BLaER1 (cell line): ENCODE results near the gene C1QTNF4.
A peak's percentile ranks its signal among the peaks of the same experiment; 100 is the strongest.

Experiments used
- H3K27ac ChIP-seq: shearing (Covaris generic); formaldehyde crosslinking; 2 replicates; pipeline ENCODE4 v1.8.1; 2022
- H3K27me3 ChIP-seq: shearing (Covaris generic); formaldehyde crosslinking; 2 replicates; pipeline ENCODE4 v1.8.1; 2022
- H3K36me3 ChIP-seq: shearing (Covaris generic); formaldehyde crosslinking; 2 replicates; pipeline ENCODE4 v1.8.1; 2022
- H3K4me1 ChIP-seq: shearing (Covaris generic); formaldehyde crosslinking; 2 replicates; pipeline ENCODE4 v1.8.1; 2022
- H3K4me2 ChIP-seq: shearing (Covaris generic); formaldehyde crosslinking; 2 replicates; pipeline ENCODE4 v1.8.1; 2022
- H3K4me3 ChIP-seq: shearing (Covaris generic); formaldehyde crosslinking; 2 replicates; pipeline ENCODE4 v1.8.1; 2022
- H3K9ac ChIP-seq: shearing (Covaris generic); formaldehyde crosslinking; 2 replicates; pipeline ENCODE4 v1.8.1; 2022
- H3K9me3 ChIP-seq: shearing (Covaris generic); formaldehyde crosslinking; 2 replicates; pipeline ENCODE4 v1.8.1; 2022
- H4K20me1 ChIP-seq: shearing (Covaris generic); formaldehyde crosslinking; 2 replicates; pipeline ENCODE4 v1.8.1; 2022
- Cebpa-rat ChIP-seq: shearing (Covaris generic); IDR thresholded peaks from 2 replicates; pipeline ENCODE4 v1.8.1; 2022

Gene C1QTNF4

GRCh38 chr11:47587723-47588326 lies 6.4 kb downstream of the C1QTNF4 start:
- Histone ChIP-seq H3K27ac (peak overlapping the region; percentile 44), H3K9ac (peak overlapping the region; percentile 36; the same call in 1 of the 2 replicates), H3K4me3 (no peak overlapping the region), H3K4me1 (peaks cover 43% of the 10 kb centered on the region), H3K27me3 (peaks cover 12% of the 10 kb centered on the region), H3K4me2 (peak overlapping the region; percentile 25; the same call in 1 of the 2 replicates), H3K36me3 (peaks cover 55% of the 10 kb centered on the region), H3K9me3 (no peaks in the 10 kb centered on the region), H4K20me1 (no peaks in the 10 kb centered on the region)
- no peak for TF ChIP-seq Cebpa-rat

- H4K20me1 ChIP-seq: no peaks in the 10 kb centered on the region
- no peaks in the 10 kb centered on the region for H3K9me3 ChIP-seq
- no peak for TF ChIP-seq Cebpa-rat
- peaks cover 36% of the 10 kb centered on the region for H3K4me1 ChIP-seq
- peaks cover 61% of the 10 kb centered on the region for H3K36me3 ChIP-seq
- no peak overlapping the region for H3K9ac ChIP-seq
- peak overlapping the region; percentile 44; the same call in 1 of the 2 replicates for H3K27ac ChIP-seq
- H3K4me2 ChIP-seq: peak overlapping the region; percentile 25; the same call in 1 of the 2 replicates
- no peak overlapping the region for H3K4me3 ChIP-seq
- peaks cover 5% of the 10 kb centered on the region for H3K27me3 ChIP-seq
Measured at GRCh38 chr11:47587039-47587716, 7.0 kb downstream of the C1QTNF4 start.

GRCh38 chr11:47586098-47586855 lies 7.9 kb downstream of the C1QTNF4 start, which contains the start of gene FAM180B:
Gene FAM180B, plus strand, starts transcription at chr11:47586678. Its CDS starts 91 bp downstream, at chr11:47586769.
- no peak for TF ChIP-seq Cebpa-rat
- peaks cover 70% of the 10 kb centered on the region for H3K36me3 ChIP-seq
- H3K9ac ChIP-seq: no peak within 1 kb of the TSS

GRCh38 chr11:47583844-47584243 lies 10.4 kb downstream of the C1QTNF4 start:
- H3K9me3 ChIP-seq: no peaks in the 10 kb centered on the region
- H3K27me3 ChIP-seq: no peaks in the 10 kb centered on the region
- no peak overlapping the region for H3K27ac ChIP-seq
- H3K9ac ChIP-seq: no peak overlapping the region
- peaks cover 67% of the 10 kb centered on the region for H3K36me3 ChIP-seq
- peaks cover 29% of the 10 kb centered on the region for H3K4me1 ChIP-seq
- no peak overlapping the region for H3K4me2 ChIP-seq
- no peaks in the 10 kb centered on the region for H4K20me1 ChIP-seq
- no peak overlapping the region for H3K4me3 ChIP-seq
- no peak for TF ChIP-seq Cebpa-rat

More at GRCh38 chr11:47586098-47586855, 7.9 kb downstream of the C1QTNF4 start, which contains the start of gene FAM180B:
- Histone ChIP-seq H3K27ac (peak within 1 kb of the TSS; percentile 44), H3K9me3 (no peaks in the 10 kb centered on the region), H4K20me1 (no peaks in the 10 kb centered on the region), H3K4me1 (peaks cover 27% of the 10 kb centered on the region), H3K4me2 (peak within 1 kb of the TSS; percentile 25; the same call in 1 of the 2 replicates), H3K27me3 (no peaks in the 10 kb centered on the region), H3K4me3 (no peak within 1 kb of the TSS)

- Histone ChIP-seq H3K27ac (peak within 1 kb of the TSS; percentile 86), H4K20me1 (peaks cover 21% of the 10 kb centered on the region), H3K36me3 (peaks cover 78% of the 10 kb centered on the region), H3K9me3 (no peaks in the 10 kb centered on the region), H3K4me1 (peaks cover 35% of the 10 kb centered on the region), H3K4me3 (peak within 1 kb of the TSS; percentile 81), H3K4me2 (peak within 1 kb of the TSS; percentile 94), H3K9ac (peak within 1 kb of the TSS; percentile 88), H3K27me3 (no peaks in the 10 kb centered on the region)
- TF ChIP-seq Cebpa-rat: no peak
Measured at GRCh38 chr11:47578524-47579494, 15.4 kb downstream of the C1QTNF4 start, which contains the start of the genes KBTBD4 and NDUFS3. Gene KBTBD4, minus strand, starts transcription at chr11:47578970. Its CDS starts 19 bp downstream, at chr11:47578951. Gene NDUFS3, plus strand, starts transcription at chr11:47579074. Its CDS starts 18 bp downstream, at chr11:47579092.

- H4K20me1 ChIP-seq: peaks cover 33% of the 10 kb centered on the region
- no peaks in the 10 kb centered on the region for H3K27me3 ChIP-seq
- H3K9ac ChIP-seq: peak overlapping the region; percentile 88
- peak overlapping the region; percentile 81 for H3K4me3 ChIP-seq
- peak overlapping the region; percentile 94 for H3K4me2 ChIP-seq
- TF ChIP-seq Cebpa-rat: no peak
- H3K36me3 ChIP-seq: peaks cover 78% of the 10 kb centered on the region
- H3K4me1 ChIP-seq: peaks cover 35% of the 10 kb centered on the region
- H3K9me3 ChIP-seq: no peaks in the 10 kb centered on the region
- 0 out of 2 replicates have a peak overlapping the region, but pooled peaks have one; percentile 86 for H3K27ac ChIP-seq
Measured at GRCh38 chr11:47577460-47578041, 16.7 kb downstream of the C1QTNF4 start.

- Histone ChIP-seq H3K36me3 (peaks cover 96% of the 10 kb centered on the region), H3K4me3 (no peak overlapping the region), H3K9me3 (no peaks in the 10 kb centered on the region), H3K4me2 (no peak overlapping the region), H3K27me3 (no peaks in the 10 kb centered on the region), H3K9ac (no peak overlapping the region), H3K27ac (no peak overlapping the region), H4K20me1 (peaks cover 65% of the 10 kb centered on the region), H3K4me1 (peaks cover 21% of the 10 kb centered on the region)
- no peak for TF ChIP-seq Cebpa-rat
Measured at GRCh38 chr11:47573321-47573720, 20.9 kb downstream of the C1QTNF4 start.

- peaks cover 98% of the 10 kb centered on the region for H3K36me3 ChIP-seq
- H3K27me3 ChIP-seq: no peaks in the 10 kb centered on the region
- H3K27ac ChIP-seq: no peak overlapping the region
- H3K4me2 ChIP-seq: no peak overlapping the region
- peaks cover 61% of the 10 kb centered on the region for H4K20me1 ChIP-seq
- peaks cover 16% of the 10 kb centered on the region for H3K4me1 ChIP-seq
- H3K9ac ChIP-seq: no peak overlapping the region
- no peak overlapping the region for H3K4me3 ChIP-seq
- no peak for TF ChIP-seq Cebpa-rat
- no peaks in the 10 kb centered on the region for H3K9me3 ChIP-seq
Measured at GRCh38 chr11:47572715-47573255, 21.4 kb downstream of the C1QTNF4 start.
